Gastrocnemius medialis (tissue), 4 donors: ENCODE results near the gene LRRC18. TPM values are rescaled to one million over a fixed set of nuclear protein-coding genes. Genes with fewer than 3 reads are reported as not detected.

ENCODE experiments used
- ATAC-seq, 2 donors: fragments of 150-250 bp; one replicate each; pipeline ENCODE4 v1.9.1; 2016
- DNase-seq, 2 donors: peaks; one replicate each; pipeline ENCODE4 v3.0.0-alpha.2; 2019
- H3K27ac ChIP-seq, 4 donors: fragments of 200-600 bp; sonication (generic); 1 replicate in 1 of 4; 2 replicates in 3 of 4; pipeline ENCODE4 v1.5.1; 2016 to 2018; ENCODE audit warnings: mild to moderate bottlenecking in 2 of 4, moderate library complexity in 1 of 4
- H3K27me3 ChIP-seq, 3 donors: fragments of 200-600 bp; sonication (generic) in 2 of 3; 1 replicate in 1 of 3; 2 replicates in 2 of 3; pipeline versions ENCODE4 v1.5.1 to v1.6.0; 2016 to 2019; ENCODE audit warnings: mild to moderate bottlenecking in 1 of 3, moderate library complexity in 1 of 3
- H3K36me3 ChIP-seq, 2 donors: fragments of 200-600 bp; sonication (generic) in 1 of 2; one replicate each; pipeline ENCODE4 v1.5.1; 2017 to 2018
- H3K4me1 ChIP-seq, 2 donors: fragments of 200-600 bp; sonication (generic) in 1 of 2; one replicate each; pipeline ENCODE4 v1.5.1; 2016 to 2017; ENCODE audit warnings: mild to moderate bottlenecking in 2 of 2
- H3K4me3 ChIP-seq, 4 donors: fragments of 200-600 bp; sonication (generic) in 3 of 4; 1 replicate in 1 of 4; 2 replicates in 3 of 4; pipeline ENCODE4 v1.5.1; 2016 to 2019; ENCODE audit warnings: mild to moderate bottlenecking in 2 of 4
- H3K9me3 ChIP-seq, 3 donors: fragments of 200-600 bp; sonication (generic) in 2 of 3; 1 replicate in 1 of 3; 2 replicates in 2 of 3; pipeline ENCODE4 v1.5.1; 2016 to 2019
- CTCF ChIP-seq, 5 experiments: fragments of 450-650 bp in 3 of 5; fragments of 200-600 bp in 2 of 5; sonication (generic) in 2 of 5; IDR thresholded peaks in 4 of 5; conservative IDR thresholded peaks in 1 of 5; 1 replicate in 4 of 5; 2 replicates in 1 of 5; pipeline ENCODE4 v1.5.1; 2016 to 2019; ENCODE audit warnings: antibody characterized with exemption in 5 of 5, mild to moderate bottlenecking in 3 of 5, moderate library complexity in 3 of 5
- POLR2A ChIP-seq, 2 donors: fragments of 450-650 bp; IDR thresholded peaks; one replicate each; pipeline ENCODE4 v1.6.1; 2017; ENCODE audit warnings: antibody characterized with exemption in 2 of 2, mild to moderate bottlenecking in 2 of 2, moderate library complexity in 2 of 2
- in situ Hi-C, 4 donors: fragments of 200-750 bp; cut with MboI; loops; one replicate each; pipeline versions ENCODE4 v1.15.0 to v1.8.0; 2017; ENCODE audit warnings: low sequenced_read_pairs in 4 of 4
- intact Hi-C: fragments of 100-400 bp; cut with DNase I; formaldehyde crosslinking; loops from one replicate; pipeline ENCODE4 v1.15.1; 2023; ENCODE audit warnings: low total_unique reads
- total RNA-seq, 4 donors: library from RNA; depleted of rRNA; stranded (reverse); fragments of >200 nt; gene quantifications; one replicate each; pipeline versions ENCODE4 v1.1.0 to v1.2.3, GENCODE V29; 2016

LRRC18 gene
- total RNA-seq, 4 donors from 2014 or later = not detected

DNA sequence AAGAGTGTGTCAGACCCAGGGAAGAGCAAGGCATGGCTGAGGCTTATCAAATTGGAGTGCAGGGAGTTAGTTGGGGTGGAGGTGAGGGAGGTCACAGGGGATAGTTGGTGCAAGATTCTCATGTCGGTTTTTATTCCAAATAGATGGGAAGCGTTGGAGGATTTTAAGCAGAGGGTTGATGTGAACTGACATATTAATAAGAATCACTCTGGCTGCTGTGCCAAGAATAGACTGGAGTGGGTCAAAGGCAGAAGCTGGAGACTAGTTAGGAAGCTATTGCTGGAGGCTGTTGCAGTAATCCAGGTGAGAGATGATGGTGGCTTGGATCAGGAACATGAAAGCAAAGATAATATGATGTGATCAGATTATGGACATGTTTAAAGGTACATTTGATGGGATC, 36.5 kb downstream of the LRRC18 start:
- intact Hi-C loops = no loop called here
- Histone ChIP-seq H3K4me1 (no peaks in the 10 kb centered on the region), H3K27me3 (no peaks in the 10 kb centered on the region), H3K36me3 (no peaks in the 10 kb centered on the region), H3K27ac (no peak overlapping the region), H3K9me3 (no peaks in the 10 kb centered on the region), H3K4me3 (no peak overlapping the region)
- in situ Hi-C loops = no loop called here
- no peak for DNase-seq
- no peak for ATAC-seq
- TF ChIP-seq CTCF (IDR thresholded peaks at IDR 0.05 in 4 of 5, conservative IDR thresholded peaks at IDR 0.05 in 1 of 5) (no peak), POLR2A (IDR thresholded peaks at IDR 0.05) (no peak)

DNA sequence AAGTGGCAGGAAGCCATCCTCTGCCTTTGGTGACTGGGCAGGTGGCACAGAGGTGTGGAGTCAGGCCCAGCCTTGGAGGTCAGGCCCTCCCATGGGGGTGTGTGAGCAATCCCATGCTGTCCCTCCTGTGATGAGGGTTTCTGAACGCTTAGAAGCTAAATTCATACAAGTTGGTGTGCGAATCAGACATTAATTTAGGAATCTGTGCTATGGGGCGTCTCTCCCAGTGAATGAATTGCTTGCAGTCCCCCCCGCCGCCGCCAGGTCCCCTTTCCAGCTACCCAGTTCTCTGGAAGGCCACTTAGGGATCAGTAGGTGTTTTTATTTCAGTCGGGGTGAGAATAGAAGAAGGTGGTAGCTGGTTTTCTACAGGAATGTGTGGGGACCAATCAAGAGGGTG, 37.5 kb downstream of the LRRC18 start:
- DNase-seq = no peak

DNA sequence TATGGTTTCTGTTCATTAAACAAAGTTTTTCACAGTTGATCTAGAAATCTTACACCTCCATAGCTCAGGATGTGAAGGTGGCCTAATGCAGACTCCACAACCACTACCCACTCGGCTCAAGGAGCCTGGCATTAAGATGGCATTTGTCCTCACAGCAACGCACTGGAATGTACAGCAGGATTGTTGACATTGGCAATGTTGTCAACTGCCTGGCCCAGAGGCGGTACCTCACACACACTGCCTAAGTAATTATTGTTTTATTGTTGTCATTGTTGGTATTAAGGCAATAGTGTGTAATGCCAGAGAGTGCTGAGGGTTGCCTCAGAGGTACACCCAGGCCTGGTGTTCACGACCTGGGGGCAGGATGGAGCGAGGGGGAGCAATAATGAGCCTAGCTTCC, 38.3 kb downstream of the LRRC18 start:
- Histone ChIP-seq H3K9me3 (no peaks in the 10 kb centered on the region), H3K4me1 (no peaks in the 10 kb centered on the region), H3K36me3 (no peaks in the 10 kb centered on the region), H3K4me3 (no peak overlapping the region), H3K27me3 (no peaks in the 10 kb centered on the region), H3K27ac (no peak overlapping the region)
- ATAC-seq (no peak), DNase-seq (no peak)
- intact Hi-C loops = no loop called here
- TF ChIP-seq POLR2A (IDR thresholded peaks at IDR 0.05) = no peak
- no peak for TF ChIP-seq CTCF (IDR thresholded peaks at IDR 0.05 in 4 of 5, conservative IDR thresholded peaks at IDR 0.05 in 1 of 5)
- in situ Hi-C loops = no loop called here

More for the DNA sequence above, 37.5 kb downstream of the LRRC18 start:
- Histone ChIP-seq H3K9me3 (no peaks in the 10 kb centered on the region), H3K36me3 (no peaks in the 10 kb centered on the region), H3K4me1 (no peaks in the 10 kb centered on the region), H3K4me3 (no peak overlapping the region), H3K27ac (no peak overlapping the region), H3K27me3 (no peaks in the 10 kb centered on the region)
- intact Hi-C loops = no loop called here
- in situ Hi-C loops = no loop called here
- no peak for ATAC-seq
- TF ChIP-seq CTCF (IDR thresholded peaks at IDR 0.05 in 4 of 5, conservative IDR thresholded peaks at IDR 0.05 in 1 of 5) = no peak
- no peak for TF ChIP-seq POLR2A (IDR thresholded peaks at IDR 0.05)

DNA sequence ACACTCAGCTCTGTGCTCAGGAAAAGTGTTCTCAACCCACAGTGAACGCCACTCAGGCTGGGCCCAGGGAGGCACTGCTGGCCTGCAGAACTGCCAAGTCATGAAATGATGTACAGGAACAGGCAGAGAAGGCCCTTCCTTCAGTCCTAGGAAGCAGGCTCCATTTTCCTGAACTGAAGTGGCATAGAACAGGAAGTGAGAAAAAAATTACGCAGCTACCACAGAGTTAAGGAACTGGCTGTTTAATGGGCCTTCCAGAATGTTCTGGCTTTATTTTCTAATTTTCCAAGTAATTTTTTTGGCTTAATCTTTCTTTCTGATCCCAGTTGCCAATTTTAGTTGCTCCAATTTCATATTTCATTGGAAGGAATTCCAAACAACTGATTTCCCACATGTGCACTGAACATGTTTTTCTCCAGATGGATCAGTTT, 39.3 kb downstream of the LRRC18 start:
- Histone ChIP-seq H3K4me3 (no peak overlapping the region), H3K27ac (peak overlapping the region in 2 of 4 donors; percentile 11 to 31), H3K27me3 (no peaks in the 10 kb centered on the region), H3K9me3 (no peaks in the 10 kb centered on the region), H3K36me3 (no peaks in the 10 kb centered on the region), H3K4me1 (no peaks in the 10 kb centered on the region)
- intact Hi-C loops (no loop called here), in situ Hi-C loops (no loop called here)
- ATAC-seq = peak in 1 of 2 donors; percentile 46
- DNase-seq = no peak
- TF ChIP-seq POLR2A (IDR thresholded peaks at IDR 0.05) (no peak), CTCF (IDR thresholded peaks at IDR 0.05 in 4 of 5, conservative IDR thresholded peaks at IDR 0.05 in 1 of 5) (no peak)

GRCh38 chr10:48899781-48900180, 39.9 kb downstream of the LRRC18 start:
- Histone ChIP-seq H3K27me3 (no peaks in the 10 kb centered on the region), H3K36me3 (no peaks in the 10 kb centered on the region), H3K9me3 (no peaks in the 10 kb centered on the region), H3K27ac (peak overlapping the region in 1 of 4 donors; percentile 31), H3K4me3 (no peak overlapping the region), H3K4me1 (no peaks in the 10 kb centered on the region)
- ATAC-seq (no peak), DNase-seq (no peak)
- intact Hi-C loops (no loop called here), in situ Hi-C loops (no loop called here)
- TF ChIP-seq CTCF (IDR thresholded peaks at IDR 0.05 in 4 of 5, conservative IDR thresholded peaks at IDR 0.05 in 1 of 5) (no peak), POLR2A (IDR thresholded peaks at IDR 0.05) (no peak)
